GM19438 (cell line): ENCODE data around the gene CHKB.

Source experiments
- ATAC-seq: cut with Tn5 transposase; IDR thresholded peaks from one replicate; pipeline ENCODE4 v1.9.1; 2021; ENCODE audit warnings: low read depth; ENCODE audit not compliant: unreplicated experiment

CHKB gene

DNA sequence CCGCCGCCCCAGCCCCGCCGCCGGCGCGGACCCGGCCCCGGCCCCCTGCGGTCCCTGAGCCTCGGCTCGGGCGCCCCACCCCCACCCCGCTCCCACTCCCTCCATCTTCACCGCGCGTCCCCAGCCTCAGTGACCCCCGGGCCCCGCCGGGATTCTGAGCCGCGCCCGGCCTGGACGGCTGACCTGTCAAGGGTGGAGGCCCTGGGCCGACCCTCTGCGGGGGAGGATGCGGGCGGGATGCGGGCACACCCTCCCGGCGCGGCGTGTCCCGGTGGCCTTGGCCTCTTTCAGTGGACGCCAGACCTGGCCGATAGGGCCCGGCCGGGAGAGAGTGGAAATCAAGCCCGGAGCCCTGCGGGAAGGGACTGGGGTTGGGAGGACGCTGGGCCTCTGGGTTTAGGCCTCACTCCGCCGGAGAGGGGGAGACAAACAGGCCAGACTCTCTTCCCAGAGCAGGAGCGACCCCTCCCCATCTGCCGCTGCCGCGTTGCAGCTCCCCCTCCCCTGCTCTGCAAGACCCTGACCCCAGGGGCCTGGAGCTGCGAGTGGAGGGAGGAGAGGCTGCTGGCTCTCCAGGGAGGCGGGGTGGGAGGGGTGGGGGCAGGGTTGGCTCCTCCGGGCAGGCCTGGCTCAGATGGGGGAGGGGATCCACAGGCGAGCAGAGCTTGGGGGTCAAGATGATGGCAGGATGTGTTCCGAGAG lies 18.5 kb upstream of the CHKB start:
- no peak for ATAC-seq

DNA sequence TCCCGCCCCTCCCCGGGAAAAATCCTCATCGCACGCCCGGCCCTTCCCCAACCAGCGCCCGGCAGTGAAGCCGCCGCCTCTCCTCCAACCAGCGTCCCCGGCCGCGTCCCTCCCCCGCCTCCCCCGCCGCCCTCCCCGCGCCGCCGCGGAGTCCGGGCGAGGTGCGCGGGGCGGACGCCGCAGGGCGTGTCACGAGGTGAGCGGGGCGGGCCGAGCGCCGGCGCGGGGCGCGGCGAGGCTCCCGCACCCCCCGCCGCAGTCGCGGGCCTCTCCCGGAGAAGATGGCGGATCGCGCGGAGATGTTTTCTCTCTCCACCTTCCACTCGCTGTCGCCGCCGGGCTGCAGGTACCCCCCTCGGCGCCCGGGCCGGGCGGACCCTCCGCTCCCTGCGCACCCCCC lies 17.9 kb upstream of the CHKB start, which contains the start of gene MAPK8IP2:
Gene MAPK8IP2, plus strand, starts transcription at position 256 of the 400 bp plus-strand sequence. Its CDS starts 26 bp downstream, at position 282.
- no peak for ATAC-seq

DNA sequence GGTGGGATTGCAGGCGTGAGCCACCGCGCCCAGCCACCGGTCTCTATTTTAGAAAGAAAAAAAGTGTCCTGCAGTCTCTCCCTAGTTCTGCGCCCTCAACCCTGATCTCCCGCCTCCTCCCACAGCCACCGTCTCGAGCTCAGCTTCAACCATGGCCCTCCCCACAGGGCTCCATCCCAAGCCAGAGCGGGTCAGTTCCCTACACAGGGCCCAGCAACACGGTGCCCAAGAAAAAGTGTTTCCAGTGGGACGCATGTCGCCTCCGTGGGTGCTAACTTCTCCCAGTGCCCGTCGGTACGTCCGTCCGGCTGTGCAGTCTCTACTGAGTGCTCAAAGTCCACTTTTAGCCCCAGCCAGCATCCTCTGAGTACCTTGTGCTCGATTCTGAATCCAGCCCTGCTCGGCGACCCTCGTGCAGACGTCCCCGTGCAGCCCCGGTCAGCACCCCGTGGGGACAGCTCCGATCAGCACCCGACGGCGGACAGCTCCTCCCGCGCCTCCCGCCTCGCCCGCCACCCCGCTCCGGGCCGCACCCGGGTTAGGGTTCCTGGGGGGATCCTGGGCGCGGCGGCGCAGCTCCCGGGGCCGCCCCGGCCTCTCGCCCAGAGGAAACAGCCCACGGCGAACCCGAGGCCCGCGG lies 17.3 kb upstream of the CHKB start:
- no peak for ATAC-seq

DNA sequence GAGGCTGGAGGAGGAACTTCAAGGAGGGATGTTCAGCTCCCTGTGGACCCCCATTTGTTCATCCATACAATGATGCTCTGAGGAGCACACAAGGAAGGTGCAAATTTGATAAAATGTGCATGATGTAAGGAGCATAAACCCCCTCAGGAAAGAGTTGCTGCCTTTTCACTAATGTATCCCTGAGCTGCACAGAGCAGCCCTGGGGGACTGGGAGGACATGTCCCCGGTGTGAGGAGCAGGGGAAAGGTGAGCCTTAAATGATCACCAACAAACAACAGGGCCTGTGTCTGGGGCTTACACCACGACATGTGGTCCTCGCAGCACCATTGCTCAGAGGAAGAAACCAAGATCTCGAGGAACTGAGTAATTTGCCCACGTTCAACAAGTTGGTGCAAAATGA lies 14.4 kb upstream of the CHKB start:
- no peak for ATAC-seq

DNA sequence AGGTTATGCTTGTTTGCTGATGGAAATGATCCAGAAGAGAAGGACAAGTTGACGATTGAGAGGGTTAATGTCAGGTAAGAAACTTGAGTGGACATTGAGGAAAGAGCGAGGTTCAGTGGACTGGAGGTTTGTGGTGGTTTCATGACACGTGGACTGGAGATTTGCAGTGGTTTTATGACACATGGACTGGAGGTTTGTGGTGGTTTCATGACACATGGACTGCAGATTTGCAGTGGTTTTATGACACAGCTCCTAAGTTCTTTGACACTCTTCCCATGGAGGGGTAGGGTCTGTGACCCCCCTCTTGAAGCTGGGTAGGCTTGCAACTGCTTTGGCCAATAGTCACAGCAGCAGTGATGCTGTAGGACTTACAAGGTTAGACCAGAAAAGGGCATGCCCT lies 12.5 kb upstream of the CHKB start:
- ATAC-seq = no peak

DNA sequence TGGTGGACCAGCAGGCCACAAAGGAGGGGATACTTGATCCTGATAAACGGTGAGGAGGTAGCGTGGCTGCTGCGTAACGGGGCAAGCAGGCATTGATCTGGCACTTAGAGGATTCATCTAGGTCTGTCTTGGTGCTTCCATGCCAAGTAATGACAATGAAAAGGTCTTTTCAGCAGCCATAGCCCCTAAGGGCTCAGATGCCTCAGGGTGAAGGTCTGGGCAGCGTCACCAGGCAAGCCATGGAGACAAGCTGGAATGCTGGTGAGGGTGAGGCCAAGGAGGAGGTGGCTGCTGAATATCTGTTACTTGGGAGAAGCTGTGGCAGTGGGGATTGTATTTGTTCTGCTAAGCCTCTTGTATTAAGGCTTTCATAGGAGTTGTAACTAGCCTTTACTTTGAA lies 4.8 kb upstream of the CHKB start:
- ATAC-seq = no peak

DNA sequence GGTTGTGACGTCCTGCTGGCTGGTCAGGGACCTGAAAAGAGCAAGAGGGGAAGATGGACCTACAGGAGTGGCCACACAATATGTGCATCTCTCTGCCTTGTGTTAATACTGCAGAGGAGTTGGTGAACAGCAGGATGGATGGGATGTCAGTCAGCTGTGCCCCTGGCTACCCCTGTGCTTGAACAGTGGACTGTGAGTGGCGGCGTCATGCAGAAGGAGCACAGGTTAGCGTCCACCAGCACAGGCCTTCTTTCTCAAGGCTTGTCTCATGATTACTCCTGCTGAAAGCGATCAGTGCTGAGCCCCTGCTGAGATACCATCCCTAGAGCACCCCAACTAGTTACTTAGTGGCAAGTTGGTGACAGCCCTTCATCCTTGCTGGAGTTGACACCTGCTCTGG lies 3.8 kb upstream of the CHKB start:
- no peak for ATAC-seq

DNA sequence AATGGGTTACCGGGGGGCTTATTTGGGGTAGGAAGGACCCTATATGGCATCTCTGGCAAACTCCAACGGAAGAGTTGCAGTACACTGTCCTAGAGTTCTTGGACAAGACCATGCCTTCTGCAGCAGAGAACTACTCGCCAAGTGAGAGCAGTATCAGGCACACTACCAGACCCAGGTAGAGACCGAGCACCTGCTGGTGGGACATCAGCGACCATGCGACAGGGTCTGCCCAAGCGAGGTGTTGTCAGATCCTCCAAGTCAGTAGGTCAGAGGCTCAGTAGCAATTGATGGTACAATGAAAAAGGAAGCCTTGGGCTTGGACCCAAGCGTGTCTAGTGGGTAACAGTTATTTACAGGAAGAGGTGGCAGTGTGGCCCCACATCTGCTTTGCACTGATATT lies 3.1 kb upstream of the CHKB start:
- no peak for ATAC-seq

DNA sequence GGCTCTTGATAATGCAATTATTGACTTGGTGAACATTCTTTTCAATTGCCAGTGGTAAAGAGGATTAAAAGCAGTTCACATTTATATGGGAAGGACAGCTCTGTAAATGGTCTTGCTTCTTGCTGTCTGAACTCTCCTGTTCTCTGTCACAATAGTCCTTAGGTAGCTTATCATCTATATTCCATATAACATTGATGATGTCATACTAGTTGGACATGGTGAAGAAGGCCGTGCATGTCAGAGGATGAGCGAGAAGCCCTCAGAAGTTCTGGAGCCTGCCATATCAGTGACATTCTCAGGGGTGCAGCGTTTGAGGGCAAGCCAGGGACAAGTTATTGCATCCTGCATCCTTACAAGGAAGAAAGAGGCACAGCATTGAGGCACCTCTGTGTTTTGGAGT lies 2.6 kb upstream of the CHKB start:
- no peak for ATAC-seq

DNA sequence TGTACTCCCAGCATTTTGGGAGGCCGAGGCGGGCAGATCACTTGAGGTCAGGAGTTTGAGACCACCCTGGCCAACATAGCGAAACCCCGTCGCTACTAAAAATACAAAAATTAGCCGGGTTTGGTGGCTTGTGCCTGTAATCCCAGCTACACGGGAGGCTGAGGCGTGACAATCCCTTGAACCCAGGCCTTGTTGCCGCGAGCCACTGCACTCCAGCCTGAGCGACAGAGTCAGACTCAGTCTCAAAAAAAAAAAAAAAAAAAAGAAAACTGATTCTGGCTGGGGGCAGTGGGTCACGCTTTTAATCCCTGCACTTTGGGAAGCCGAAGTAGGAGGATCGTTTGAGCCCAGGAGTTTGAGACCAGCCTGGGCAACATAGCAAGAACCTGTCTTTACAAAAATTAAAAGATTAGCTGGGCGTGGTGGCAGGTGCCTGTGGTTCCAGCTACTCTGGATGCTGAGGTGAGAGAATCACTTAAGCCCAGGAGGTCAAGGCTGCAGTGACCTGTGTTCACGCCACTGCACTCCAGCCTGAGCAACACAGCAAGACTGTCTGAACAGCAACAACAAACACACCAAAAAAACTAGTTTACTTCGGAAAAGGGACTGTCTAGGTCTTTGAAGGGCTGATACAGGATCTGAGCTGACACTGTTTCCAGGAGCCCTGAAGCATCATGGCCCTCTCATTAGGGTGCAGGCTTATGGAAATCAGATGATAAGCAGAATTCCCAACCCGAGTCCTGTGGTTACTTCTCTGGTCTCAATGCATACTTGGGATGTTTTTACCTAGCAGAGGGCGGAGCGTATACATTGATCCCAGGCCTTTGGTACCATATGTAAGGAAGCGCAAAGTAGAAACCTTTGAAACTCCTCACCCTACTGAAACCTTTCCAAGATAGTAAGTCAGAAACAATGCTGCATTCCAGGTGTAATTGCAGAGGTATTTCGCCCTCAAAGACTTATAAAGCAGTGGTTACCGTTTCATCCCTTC lies 1.8 kb upstream of the CHKB start:
- no peak for ATAC-seq

DNA sequence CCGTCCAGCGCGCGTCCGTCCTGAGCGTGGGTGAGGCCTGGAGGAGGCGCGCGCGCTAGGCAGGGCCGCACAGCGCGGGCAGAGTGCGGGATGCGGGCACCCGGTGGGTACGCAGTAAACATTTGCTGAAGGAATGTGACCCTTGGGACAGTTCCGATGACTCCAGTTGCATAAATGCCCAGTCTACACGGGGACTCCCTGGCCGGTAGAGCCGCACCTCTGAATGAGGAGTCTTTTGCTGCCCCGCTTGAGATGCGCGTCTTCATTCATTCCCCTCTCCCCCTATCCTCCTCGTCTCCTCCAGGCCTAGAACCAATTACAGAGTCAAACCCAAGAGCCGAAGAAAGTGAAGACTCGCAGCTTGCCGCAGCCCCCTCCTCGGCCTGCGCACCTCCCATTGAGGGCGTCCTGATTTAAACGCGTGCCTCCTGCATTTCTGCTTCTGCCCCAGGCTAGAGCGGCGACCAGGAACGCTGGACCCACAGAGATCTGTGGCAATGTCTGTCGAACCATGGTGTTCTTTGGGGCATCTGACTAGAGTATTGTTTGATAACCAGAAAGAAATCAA lies 729 bp upstream of the CHKB start:
- peak; percentile 17 for ATAC-seq

DNA sequence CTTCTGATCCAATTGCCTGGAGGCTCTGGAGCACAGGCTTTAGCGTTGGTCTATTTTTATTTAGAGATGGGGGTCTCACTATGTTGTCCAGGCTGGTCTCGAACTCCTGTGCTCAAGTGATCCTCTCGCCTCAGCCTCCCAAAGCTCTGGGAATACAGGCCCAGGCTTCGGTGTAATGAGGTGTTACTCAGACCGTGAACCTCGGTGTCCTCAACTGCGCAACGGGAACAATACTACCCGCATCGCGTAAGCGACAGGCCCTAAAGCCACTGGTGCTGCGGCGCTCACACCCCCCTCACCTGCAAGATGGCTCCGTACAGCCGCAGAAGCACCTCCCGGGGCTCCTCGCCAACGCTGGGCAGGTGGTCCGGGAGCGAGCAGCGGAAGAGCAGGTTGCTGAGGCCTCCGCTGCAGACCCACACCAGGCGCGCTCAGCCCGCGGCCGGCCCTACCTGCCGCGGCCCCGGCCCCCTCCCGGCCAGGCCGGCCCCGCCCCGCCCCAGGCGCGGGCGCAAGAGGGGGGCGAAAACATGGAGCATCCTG lies 628 bp downstream of the CHKB start:
- no peak for ATAC-seq

DNA sequence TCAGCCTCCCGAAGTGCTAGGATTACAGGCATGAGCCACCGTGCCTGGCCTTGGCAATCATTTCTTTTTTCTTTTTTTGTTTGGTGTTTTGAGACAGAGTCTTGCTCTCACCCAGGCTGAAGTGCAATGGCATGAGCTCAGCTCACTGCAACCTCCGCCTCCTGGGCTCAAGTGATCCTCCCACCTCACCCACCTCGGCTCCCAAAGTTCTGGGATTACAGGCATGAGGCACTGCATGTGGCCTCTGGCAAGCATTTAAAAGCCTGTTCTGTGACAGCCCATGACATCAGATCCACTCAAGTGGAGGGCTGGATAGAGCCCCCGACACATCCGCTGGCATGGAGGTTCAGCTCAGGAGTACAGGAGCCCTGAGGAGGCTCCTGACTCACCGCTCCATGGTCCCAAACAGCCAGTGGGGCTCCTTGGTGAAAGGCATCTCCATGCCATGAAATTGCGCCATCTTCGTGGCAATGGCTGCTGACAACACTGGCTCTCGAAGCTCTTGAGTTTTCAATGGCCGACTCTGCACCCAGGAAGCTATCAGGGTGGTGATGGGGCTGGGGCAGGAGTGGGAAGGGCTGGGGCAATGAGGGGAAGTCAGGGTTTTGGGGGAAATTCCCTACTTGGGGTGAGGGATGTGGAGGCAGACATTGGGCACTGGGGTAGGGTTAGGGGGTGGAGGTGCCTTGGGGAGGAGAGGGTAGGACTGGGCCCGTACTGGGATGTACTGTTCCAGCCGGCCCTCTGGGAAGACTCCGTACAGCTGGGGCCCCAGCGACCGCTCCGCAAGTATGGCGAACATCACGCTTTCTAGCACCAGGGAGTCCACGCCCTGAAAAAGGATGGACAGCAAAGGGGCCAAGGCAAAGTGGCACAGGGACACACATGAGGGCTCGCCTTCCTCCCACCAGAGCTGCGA lies 1.4 kb downstream of the CHKB start:
- ATAC-seq = no peak

DNA sequence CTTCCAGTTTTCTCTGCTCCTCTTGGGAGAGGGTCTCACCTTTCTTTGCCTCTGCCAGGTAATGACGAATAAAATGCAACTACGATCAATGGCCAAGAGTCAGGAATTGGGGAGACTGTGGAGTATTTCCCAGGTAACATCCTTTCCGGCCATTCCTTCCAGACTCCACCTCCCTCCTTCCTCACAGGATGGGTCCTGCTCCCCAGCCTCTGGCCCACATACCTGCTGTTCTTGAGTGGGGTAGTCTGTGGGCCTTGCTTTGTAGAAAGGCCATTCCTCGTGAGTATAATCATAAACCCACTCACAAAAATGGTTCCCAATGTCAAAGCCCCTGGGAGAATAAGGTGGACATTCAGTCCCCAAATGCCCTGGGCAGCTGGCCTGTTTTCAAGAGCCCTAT lies 2.9 kb downstream of the CHKB start:
- no peak for ATAC-seq

DNA sequence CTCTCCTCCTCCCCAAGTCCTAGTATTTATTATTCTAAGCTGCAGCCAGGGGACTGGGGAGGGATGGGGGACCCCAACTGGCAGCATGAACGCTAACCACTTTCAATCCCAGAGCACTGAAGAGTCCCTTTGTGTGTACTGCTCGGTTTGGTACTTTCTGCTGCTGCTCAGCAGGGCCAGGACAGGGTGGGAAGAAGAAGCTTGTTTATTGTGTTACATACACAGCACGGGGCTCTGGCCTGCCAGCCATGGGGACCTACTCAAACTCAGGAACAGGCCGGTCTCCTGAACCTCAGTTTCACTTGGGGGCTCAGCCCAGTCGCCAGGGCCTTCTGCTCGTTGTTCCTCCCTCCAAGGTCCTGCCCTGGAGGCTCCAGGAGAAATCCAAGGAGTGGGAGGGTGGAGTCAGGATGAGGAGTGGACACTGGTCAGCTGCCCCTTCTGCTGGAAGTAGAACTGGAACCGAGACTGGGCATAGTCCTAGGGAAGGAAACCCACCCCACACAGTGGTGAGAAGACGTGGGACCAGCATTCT lies 3.8 kb downstream of the CHKB start:
- no peak for ATAC-seq

DNA sequence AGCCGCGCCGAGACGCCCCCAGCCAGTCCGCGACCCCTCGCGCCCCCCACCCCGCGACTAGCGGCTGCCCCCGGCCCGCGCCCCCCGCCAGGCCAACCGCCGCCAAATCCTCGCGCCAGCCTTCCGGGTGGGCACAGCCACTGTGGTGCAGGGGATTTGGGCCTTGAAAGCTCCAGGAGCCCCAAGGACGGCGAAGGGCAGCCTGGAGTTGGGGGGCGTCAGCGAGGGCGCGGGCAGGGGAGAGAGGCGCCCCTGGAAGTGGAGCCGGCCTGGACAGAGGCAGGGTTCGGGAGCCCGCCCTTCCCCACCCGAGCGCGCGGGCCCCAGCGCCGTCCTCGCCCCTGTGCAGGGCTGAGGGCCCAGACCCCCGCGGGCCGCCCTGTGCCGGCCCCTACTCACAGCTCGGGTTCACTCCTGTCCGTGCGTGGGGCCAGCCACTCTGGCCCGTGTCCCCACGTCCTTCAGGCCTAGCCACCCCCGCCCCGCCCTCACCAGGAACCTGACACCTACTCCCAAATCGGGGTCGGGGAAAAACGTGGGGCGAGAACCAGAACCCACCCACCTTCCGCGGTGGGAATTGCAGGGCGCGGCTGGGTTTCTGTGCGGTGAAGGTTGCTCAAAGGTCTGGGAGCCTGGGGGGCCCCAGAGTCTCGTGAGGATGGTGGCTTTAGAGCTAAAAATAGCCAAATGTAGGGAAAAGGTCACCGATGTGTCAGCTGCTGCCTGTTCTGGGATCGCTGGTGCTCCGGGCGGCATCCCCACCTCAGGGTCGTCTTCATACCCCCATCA lies 4.5 kb downstream of the CHKB start, which contains the start of gene CPT1B:
Gene CPT1B, minus strand, starts transcription at position 441 of the 789 bp plus-strand sequence. CDS start 512 bp downstream, outside the sequence.
- no peak for ATAC-seq

DNA sequence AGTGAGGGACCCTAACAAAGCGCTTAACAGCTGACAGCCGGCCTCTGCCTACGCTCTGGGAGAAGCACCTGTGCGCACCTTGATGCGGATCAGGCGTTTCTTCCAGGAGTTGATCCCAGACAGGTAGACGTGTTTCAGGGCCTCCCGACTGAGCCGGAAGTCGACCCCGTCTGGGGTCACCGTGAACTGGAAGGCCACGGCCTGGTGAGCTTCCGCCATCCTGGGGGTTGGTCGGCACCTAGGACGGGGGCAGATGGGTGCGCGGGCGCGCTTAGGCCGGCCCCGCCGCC lies 5.0 kb downstream of the CHKB start:
- no peak for ATAC-seq

DNA sequence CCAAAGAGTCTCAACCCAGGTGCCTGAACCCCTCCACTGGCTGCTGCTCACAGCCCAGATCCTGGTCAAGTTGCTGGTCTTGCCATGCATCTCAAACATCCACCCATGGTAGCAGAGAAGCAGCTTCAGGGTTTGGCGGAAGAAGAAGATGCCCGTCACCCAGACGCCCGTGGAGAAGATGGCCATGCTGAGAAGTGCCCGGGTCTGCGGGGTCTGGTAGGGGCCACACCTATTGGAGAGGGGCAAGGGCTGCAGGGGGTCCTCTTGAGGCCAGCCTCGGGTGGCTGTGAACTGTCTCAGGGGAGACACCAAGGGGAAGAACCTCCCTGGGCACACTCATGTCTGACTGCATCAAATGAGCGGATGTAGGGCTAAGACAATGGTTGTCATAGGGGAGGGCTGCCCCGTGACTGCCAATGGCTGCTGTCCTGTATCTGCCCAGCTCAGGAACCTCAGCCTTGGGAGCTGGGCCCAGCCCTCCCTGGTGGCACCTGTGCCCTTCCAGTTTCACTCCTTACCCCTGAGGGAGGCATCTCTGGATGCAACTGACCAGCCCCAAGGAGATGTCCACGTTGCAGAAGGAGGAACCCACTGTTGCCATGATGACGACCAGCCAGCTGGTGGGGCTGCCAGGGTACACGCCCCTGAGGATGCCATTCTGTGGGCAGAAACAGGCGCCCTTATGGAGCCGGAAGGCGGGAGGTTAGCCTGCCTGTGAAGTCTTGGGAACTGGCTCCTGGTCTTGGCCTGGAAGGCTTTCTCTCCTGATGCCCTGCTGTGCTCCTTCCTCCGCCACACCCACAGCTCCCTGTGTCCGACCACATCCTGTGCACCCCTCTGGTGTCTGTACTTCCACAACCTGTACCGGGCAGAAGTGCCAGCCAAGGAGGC lies 5.6 kb downstream of the CHKB start:
- no peak for ATAC-seq
